WTC11 (cell line): ENCODE data around the gene RASGRF1.

Experiments used
- CTCF ChIP-seq: fragments of 200-600 bp; IDR thresholded peaks from 2 replicates; pipeline ENCODE4 v1.8.0; 2022; ENCODE audit warnings: antibody characterized with exemption
- MLX ChIP-seq: sonication (generic); formaldehyde crosslinking; IDR thresholded peaks from 2 replicates; pipeline ENCODE4 v1.8.1; 2023; ENCODE audit warnings: mild to moderate bottlenecking, missing genetic modification reagents, moderate library complexity
- PRDM15 ChIP-seq: sonication (generic); formaldehyde crosslinking; IDR thresholded peaks from 2 replicates; pipeline ENCODE4 v1.8.0; 2022; ENCODE audit warnings: missing genetic modification reagents
- ZNF317 ChIP-seq: sonication (generic); formaldehyde crosslinking; IDR thresholded peaks from 2 replicates; pipeline ENCODE4 v1.8.1; 2023; ENCODE audit warnings: low read depth, mild to moderate bottlenecking, moderate library complexity, missing genetic modification reagents, borderline replicate concordance

- TF ChIP-seq CTCF (no peak), PRDM15 (no peak), MLX (CRISPR knock-in tag) (no peak), ZNF317 (no peak)
Observed at GRCh38 chr15:78925076-78925624, 165.4 kb downstream of the RASGRF1 start.
